Measurements from ENCODE around the gene VRK3. TPM values are rescaled to one million over a fixed set of nuclear protein-coding genes. Genes with fewer than 3 reads are reported as not detected.

The VRK3 gene
- total RNA-seq, 2 donors from 2014 or later = 27.5 to 33.4 TPM

DNA sequence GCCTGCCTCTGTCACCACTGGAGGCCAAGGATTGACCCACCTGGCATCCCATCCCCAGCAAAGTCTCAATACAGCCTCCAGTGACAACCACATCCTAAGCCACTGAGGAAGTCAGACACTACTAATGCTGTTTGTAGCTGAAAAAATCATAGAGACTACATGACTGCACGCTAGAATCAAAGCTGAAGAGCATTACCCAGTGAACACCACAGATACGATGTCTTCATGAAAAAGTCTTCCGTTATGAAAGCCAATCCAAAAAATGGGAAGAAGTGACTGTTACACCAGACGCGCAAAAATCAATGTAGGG, 84.7 kb downstream of the VRK3 start:
- ATAC-seq (ENCODE audit: insufficient number of reproducible peaks, low FRiP score, low read depth) (no peak), DNase-seq (ENCODE audit: low spot score) (no peak)
- H3K27me3 ChIP-seq (replicated peaks; ENCODE audit: insufficient read depth) = no peaks in the 10 kb centered on the region
- no peaks in the 10 kb centered on the region for H3K36me3 ChIP-seq
- peaks cover 0 to 4% of the 10 kb centered on the region in 2 donors for H3K4me1 ChIP-seq (ENCODE audit: control insufficient read depth in 1 of 2, low read depth in 2 of 2)
- H3K4me3 ChIP-seq = no peak overlapping the region
- H3K9me3 ChIP-seq = no peaks in the 10 kb centered on the region
- TF ChIP-seq CTCF (IDR thresholded peaks at IDR 0.05) = no peak
- H3K27ac ChIP-seq = no peak overlapping the region

DNA sequence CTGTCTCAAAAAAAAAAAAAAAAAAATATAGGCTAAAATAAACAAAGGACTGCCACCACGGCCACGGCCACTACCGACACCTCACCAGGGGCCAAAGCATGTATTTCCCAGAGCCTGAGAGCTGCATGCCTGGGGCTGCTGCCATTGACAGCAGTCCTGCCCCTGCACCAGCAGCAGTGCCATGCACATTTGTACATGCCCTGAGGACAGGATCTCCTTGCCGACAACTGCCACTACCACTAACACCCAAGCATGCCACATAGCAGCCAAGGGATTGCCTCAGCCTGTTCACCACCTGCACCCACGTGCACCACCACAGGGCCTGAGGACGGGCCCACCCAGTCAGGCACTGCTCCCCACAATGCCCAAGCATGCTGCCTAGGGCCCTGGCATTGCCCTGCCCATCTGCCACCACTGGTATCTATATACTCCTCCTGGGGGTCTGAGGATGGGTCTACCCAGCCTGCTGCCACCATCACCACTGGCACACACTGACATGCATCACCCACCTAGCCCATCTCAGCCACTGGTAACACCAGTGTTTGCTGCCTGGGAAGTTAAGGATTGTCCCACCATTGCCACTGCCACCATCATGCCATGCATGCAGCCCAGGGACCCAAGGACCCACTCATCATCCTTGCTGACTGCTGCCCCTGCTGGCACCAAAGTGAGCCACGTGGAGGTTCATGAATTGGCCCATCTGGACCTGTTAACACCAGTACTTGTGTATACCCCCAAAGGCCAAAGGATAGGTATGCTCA, 85.3 kb downstream of the VRK3 start:
- Histone ChIP-seq H3K4me3 (no peak overlapping the region), H3K27ac (no peak overlapping the region), H3K36me3 (no peaks in the 10 kb centered on the region), H3K27me3 (replicated peaks; ENCODE audit: insufficient read depth) (no peaks in the 10 kb centered on the region), H3K9me3 (no peaks in the 10 kb centered on the region), H3K4me1 (ENCODE audit: control insufficient read depth in 1 of 2, low read depth in 2 of 2) (peaks cover 0 to 4% of the 10 kb centered on the region in 2 donors)
- no peak for TF ChIP-seq CTCF (IDR thresholded peaks at IDR 0.05)
- ATAC-seq (ENCODE audit: insufficient number of reproducible peaks, low FRiP score, low read depth) = no peak
- DNase-seq (ENCODE audit: low spot score) = no peak

DNA sequence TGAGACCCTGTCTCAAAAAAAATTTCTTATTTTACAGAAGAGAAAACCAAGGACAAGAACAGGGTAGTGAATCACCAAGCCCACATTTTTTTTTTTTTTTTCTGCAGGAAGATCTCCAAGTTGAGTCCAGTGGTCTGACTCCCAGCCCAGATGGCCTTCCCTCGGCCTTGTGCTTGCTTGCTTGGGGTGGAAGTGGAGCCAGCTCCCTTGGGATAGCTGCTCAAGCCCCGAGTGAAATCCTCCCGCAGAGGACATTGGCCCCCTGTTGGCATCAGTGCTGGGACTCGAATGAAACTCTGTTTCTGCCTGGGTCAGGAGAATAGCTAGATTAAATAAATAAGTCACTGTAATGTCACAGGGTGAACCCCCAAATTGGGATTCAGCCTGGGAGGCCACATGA, 86.5 kb downstream of the VRK3 start:
- Histone ChIP-seq H3K4me1 (ENCODE audit: control insufficient read depth in 1 of 2, low read depth in 2 of 2) (peaks cover 0 to 4% of the 10 kb centered on the region in 2 donors), H3K9me3 (no peaks in the 10 kb centered on the region), H3K27ac (no peak overlapping the region), H3K4me3 (no peak overlapping the region), H3K27me3 (replicated peaks; ENCODE audit: insufficient read depth) (no peaks in the 10 kb centered on the region), H3K36me3 (no peaks in the 10 kb centered on the region)
- ATAC-seq (ENCODE audit: insufficient number of reproducible peaks, low FRiP score, low read depth) = no peak
- no peak for DNase-seq (ENCODE audit: low spot score)
- no peak for TF ChIP-seq CTCF (IDR thresholded peaks at IDR 0.05)

GRCh38 chr19:49937750-49938381, 87.3 kb downstream of the VRK3 start:
- peak; percentile 64 for ATAC-seq (ENCODE audit: insufficient number of reproducible peaks, low FRiP score, low read depth)
- Histone ChIP-seq H3K4me3 (peak overlapping the region; percentile 45), H3K27ac (no peak overlapping the region), H3K9me3 (no peaks in the 10 kb centered on the region), H3K4me1 (ENCODE audit: control insufficient read depth in 1 of 2, low read depth in 2 of 2) (peaks cover 0 to 4% of the 10 kb centered on the region in 2 donors), H3K27me3 (replicated peaks; ENCODE audit: insufficient read depth) (no peaks in the 10 kb centered on the region), H3K36me3 (no peaks in the 10 kb centered on the region)
- peak; percentile 96 for TF ChIP-seq CTCF (IDR thresholded peaks at IDR 0.05)
- no peak for DNase-seq (ENCODE audit: low spot score)

DNA sequence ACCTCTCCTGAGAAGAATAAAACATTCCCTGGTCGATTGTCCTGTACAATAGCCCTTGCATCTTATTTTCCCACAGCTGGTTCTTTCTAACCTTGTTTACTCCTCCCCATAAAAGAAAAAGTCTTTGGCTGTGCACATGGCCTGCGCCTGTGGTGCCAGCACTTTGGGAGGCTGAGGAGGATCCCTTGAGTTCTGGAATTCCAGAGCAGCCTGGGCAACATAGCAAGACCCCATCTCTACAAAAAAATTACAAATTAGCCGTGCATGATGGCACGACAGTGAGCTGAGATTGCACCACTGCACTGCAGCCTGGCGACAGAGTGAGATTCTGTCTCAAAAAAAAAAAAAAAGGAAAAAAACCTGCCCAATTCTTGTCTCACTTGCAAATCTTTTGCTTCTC, 88.6 kb downstream of the VRK3 start:
- DNase-seq (ENCODE audit: low spot score) (no peak), ATAC-seq (ENCODE audit: insufficient number of reproducible peaks, low FRiP score, low read depth) (no peak)
- H3K36me3 ChIP-seq = no peaks in the 10 kb centered on the region

More for the DNA sequence above, 88.6 kb downstream of the VRK3 start:
- no peaks in the 10 kb centered on the region for H3K27me3 ChIP-seq (replicated peaks; ENCODE audit: insufficient read depth)
- H3K9me3 ChIP-seq = no peaks in the 10 kb centered on the region
- TF ChIP-seq CTCF (IDR thresholded peaks at IDR 0.05) = no peak
- H3K4me3 ChIP-seq = no peak overlapping the region
- H3K27ac ChIP-seq = no peak overlapping the region
- H3K4me1 ChIP-seq (ENCODE audit: control insufficient read depth in 1 of 2, low read depth in 2 of 2) = peaks cover 0 to 4% of the 10 kb centered on the region in 2 donors
